Endothelial cell (in vitro differentiated cells): Measurements from ENCODE around the gene B3GAT1. TPM values are rescaled to one million over a fixed set of nuclear protein-coding genes. Genes with fewer than 3 reads are reported as not detected.

Source experiments
- DNase-seq: peaks from one replicate; pipeline ENCODE4 v3.0.0; 2021; ENCODE audit warnings: low spot score
- H3K27ac Mint-ChIP-seq: one replicate; pipeline ENCODE4 v1.8.0; 2021; ENCODE audit warnings: mixed read lengths, inconsistent platforms; ENCODE audit not compliant: unreplicated experiment
- H3K27me3 Mint-ChIP-seq: one replicate; pipeline ENCODE4 v1.8.0; 2021; ENCODE audit warnings: mild to moderate bottlenecking, moderate library complexity, mixed read lengths, inconsistent platforms; ENCODE audit not compliant: unreplicated experiment
- H3K36me3 Mint-ChIP-seq: one replicate; pipeline ENCODE4 v1.8.0; 2021; ENCODE audit warnings: mild to moderate bottlenecking, low read depth, mixed read lengths, inconsistent platforms; ENCODE audit not compliant: unreplicated experiment
- H3K4me1 Mint-ChIP-seq: one replicate; pipeline ENCODE4 v1.8.0; 2021; ENCODE audit warnings: mild to moderate bottlenecking, mixed read lengths, inconsistent platforms; ENCODE audit not compliant: unreplicated experiment
- H3K4me3 Mint-ChIP-seq: one replicate; pipeline ENCODE4 v1.8.0; 2021; ENCODE audit warnings: mild to moderate bottlenecking, mixed read lengths, inconsistent platforms; ENCODE audit not compliant: unreplicated experiment
- H3K9me3 Mint-ChIP-seq: one replicate; pipeline ENCODE4 v1.8.0; 2021; ENCODE audit warnings: mixed read lengths, inconsistent platforms; ENCODE audit not compliant: unreplicated experiment
- CTCF ChIP-seq: fragments of 200-600 bp; sonication (generic); IDR thresholded peaks from one replicate; pipeline ENCODE4 v1.5.0; 2021; ENCODE audit warnings: antibody characterized with exemption; ENCODE audit not compliant: unreplicated experiment
- total RNA-seq: library from RNA; stranded (reverse); fragmentation: NEBNext Ultra II Directional; extraction: Animal tissue kit (Norgen Biotek cat#: 25700); gene quantifications from one replicate; pipeline ENCODE4 v1.2.1, GENCODE V29; 2021; ENCODE audit not compliant: unreplicated experiment

B3GAT1 gene
- total RNA-seq, 1 donor from 2014 or later, result 18.2 TPM

- TF ChIP-seq CTCF, result no peak
- Mint-ChIP-seq H3K27me3 (peaks cover 9% of the 10 kb centered on the region), H3K9me3 (no peaks in the 10 kb centered on the region), H3K36me3 (peaks cover 5% of the 10 kb centered on the region), H3K27ac (no peak overlapping the region), H3K4me1 (no peaks in the 10 kb centered on the region), H3K4me3 (no peak overlapping the region)
- DNase-seq, result no peak
Observed at GRCh38 chr11:134401825-134402809, 9.9 kb downstream of the B3GAT1 start.

GRCh38 chr11:134399996-134400395 is 12.0 kb downstream of the B3GAT1 start:
- peaks cover 5% of the 10 kb centered on the region for H3K36me3 Mint-ChIP-seq
- peaks cover 8% of the 10 kb centered on the region for H3K27me3 Mint-ChIP-seq
- H3K27ac Mint-ChIP-seq, result no peak overlapping the region
- no peaks in the 10 kb centered on the region for H3K9me3 Mint-ChIP-seq
- H3K4me3 Mint-ChIP-seq, result no peak overlapping the region
- no peak for DNase-seq
- TF ChIP-seq CTCF, result no peak
- H3K4me1 Mint-ChIP-seq, result no peaks in the 10 kb centered on the region

GRCh38 chr11:134399293-134399654 is 12.8 kb downstream of the B3GAT1 start:
- Mint-ChIP-seq H3K9me3 (no peaks in the 10 kb centered on the region), H3K27ac (no peak overlapping the region), H3K4me3 (no peak overlapping the region), H3K27me3 (peaks cover 11% of the 10 kb centered on the region), H3K4me1 (no peaks in the 10 kb centered on the region), H3K36me3 (peaks cover 5% of the 10 kb centered on the region)
- DNase-seq, result no peak
- TF ChIP-seq CTCF, result no peak

GRCh38 chr11:134398644-134399292 is 13.3 kb downstream of the B3GAT1 start:
- no peak for DNase-seq

More at GRCh38 chr11:134398644-134399292, 13.3 kb downstream of the B3GAT1 start:
- Mint-ChIP-seq H3K4me3 (no peak overlapping the region), H3K9me3 (no peaks in the 10 kb centered on the region), H3K27me3 (peaks cover 11% of the 10 kb centered on the region), H3K27ac (no peak overlapping the region), H3K36me3 (peaks cover 5% of the 10 kb centered on the region), H3K4me1 (no peaks in the 10 kb centered on the region)
- TF ChIP-seq CTCF, result no peak
